Measurements from ENCODE around the gene PRICKLE3. TPM values are rescaled to one million over a fixed set of nuclear protein-coding genes. Genes with fewer than 3 reads are reported as not detected.

The PRICKLE3 gene
- total and polyA plus RNA-seq, 4 donors: 7.6 to 16.3 (median 11.3) TPM

- WGBS, 2 donors: 86 to 94% methylated on average over 16 to 17 of the region's 17 CpGs
- H3K9me3 ChIP-seq (ENCODE audit: control insufficient read depth in 4 of 4, insufficient read depth in 3 of 4, low read length in 3 of 4): peaks cover 0 to 5% (median 1%) of the 10 kb centered on the region in 4 donors
- no peaks in the 10 kb centered on the region for H3K36me3 ChIP-seq (ENCODE audit: control insufficient read depth in 4 of 4, insufficient read depth in 4 of 4, low read length in 4 of 4)
- no peak overlapping the region for H3K4me3 ChIP-seq
- H3K27ac ChIP-seq (ENCODE audit: low read depth in 1 of 2, low read length in 1 of 2): no peak overlapping the region
- no peaks in the 10 kb centered on the region for H3K4me1 ChIP-seq (ENCODE audit: control insufficient read depth in 5 of 5, insufficient read depth in 5 of 5, low read length in 5 of 5)
- no peak overlapping the region for H3K9ac ChIP-seq (ENCODE audit: insufficient read depth in 1 of 2, low read length in 2 of 2)
- TF ChIP-seq, protein P1, sequence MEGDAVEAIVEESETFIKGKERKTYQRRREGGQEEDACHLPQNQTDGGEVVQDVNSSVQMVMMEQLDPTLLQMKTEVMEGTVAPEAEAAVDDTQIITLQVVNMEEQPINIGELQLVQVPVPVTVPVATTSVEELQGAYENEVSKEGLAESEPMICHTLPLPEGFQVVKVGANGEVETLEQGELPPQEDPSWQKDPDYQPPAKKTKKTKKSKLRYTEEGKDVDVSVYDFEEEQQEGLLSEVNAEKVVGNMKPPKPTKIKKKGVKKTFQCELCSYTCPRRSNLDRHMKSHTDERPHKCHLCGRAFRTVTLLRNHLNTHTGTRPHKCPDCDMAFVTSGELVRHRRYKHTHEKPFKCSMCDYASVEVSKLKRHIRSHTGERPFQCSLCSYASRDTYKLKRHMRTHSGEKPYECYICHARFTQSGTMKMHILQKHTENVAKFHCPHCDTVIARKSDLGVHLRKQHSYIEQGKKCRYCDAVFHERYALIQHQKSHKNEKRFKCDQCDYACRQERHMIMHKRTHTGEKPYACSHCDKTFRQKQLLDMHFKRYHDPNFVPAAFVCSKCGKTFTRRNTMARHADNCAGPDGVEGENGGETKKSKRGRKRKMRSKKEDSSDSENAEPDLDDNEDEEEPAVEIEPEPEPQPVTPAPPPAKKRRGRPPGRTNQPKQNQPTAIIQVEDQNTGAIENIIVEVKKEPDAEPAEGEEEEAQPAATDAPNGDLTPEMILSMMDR (IDR thresholded peaks at IDR 0.05; ENCODE audit: control extremely low read depth, extremely low read depth): no peak
- ATAC-seq (ENCODE audit: insufficient read depth, low FRiP score) (no peak), DNase-seq (no peak)
- H3K27me3 ChIP-seq (ENCODE audit: control insufficient read depth in 3 of 3, insufficient read depth in 3 of 3, low read length in 2 of 3): no peaks in the 10 kb centered on the region
These were observed 42.0 kb upstream of the PRICKLE3 start for GRCh38 chrX:49228185-49228584.

- Histone ChIP-seq H3K4me3 (no peak overlapping the region), H3K9me3 (ENCODE audit: control insufficient read depth in 4 of 4, insufficient read depth in 3 of 4, low read length in 3 of 4) (peaks cover 0 to 10% (median 1%) of the 10 kb centered on the region in 4 donors), H3K27me3 (ENCODE audit: control insufficient read depth in 3 of 3, insufficient read depth in 3 of 3, low read length in 2 of 3) (no peaks in the 10 kb centered on the region), H3K36me3 (ENCODE audit: control insufficient read depth in 4 of 4, insufficient read depth in 4 of 4, low read length in 4 of 4) (no peaks in the 10 kb centered on the region), H3K27ac (ENCODE audit: low read depth in 1 of 2, low read length in 1 of 2) (no peak overlapping the region), H3K9ac (ENCODE audit: insufficient read depth in 1 of 2, low read length in 2 of 2) (no peak overlapping the region), H3K4me1 (ENCODE audit: control insufficient read depth in 5 of 5, insufficient read depth in 5 of 5, low read length in 5 of 5) (no peaks in the 10 kb centered on the region)
- no peak for DNase-seq
- no peak for ATAC-seq (ENCODE audit: insufficient read depth, low FRiP score)
- TF ChIP-seq, protein P1 (IDR thresholded peaks at IDR 0.05; ENCODE audit: control extremely low read depth, extremely low read depth): no peak
- WGBS, 2 donors: 78 to 100% methylated on average over 1 to 2 of the region's 2 CpGs
These were observed 41.6 kb upstream of the PRICKLE3 start for GRCh38 chrX:49227726-49228125.

GRCh38 chrX:49226946-49227345, 40.8 kb upstream of the PRICKLE3 start:
- H3K27ac ChIP-seq (ENCODE audit: low read depth in 1 of 2, low read length in 1 of 2): no peak overlapping the region
- no peak overlapping the region for H3K4me3 ChIP-seq
- DNase-seq (no peak), ATAC-seq (ENCODE audit: insufficient read depth, low FRiP score) (no peak)
- H3K9me3 ChIP-seq (ENCODE audit: control insufficient read depth in 4 of 4, insufficient read depth in 3 of 4, low read length in 3 of 4): peaks cover 0 to 10% (median 1%) of the 10 kb centered on the region in 4 donors
- no peak overlapping the region for H3K9ac ChIP-seq (ENCODE audit: insufficient read depth in 1 of 2, low read length in 2 of 2)
- no peaks in the 10 kb centered on the region for H3K4me1 ChIP-seq (ENCODE audit: control insufficient read depth in 5 of 5, insufficient read depth in 5 of 5, low read length in 5 of 5)
- no peaks in the 10 kb centered on the region for H3K36me3 ChIP-seq (ENCODE audit: control insufficient read depth in 4 of 4, insufficient read depth in 4 of 4, low read length in 4 of 4)
- H3K27me3 ChIP-seq (ENCODE audit: control insufficient read depth in 3 of 3, insufficient read depth in 3 of 3, low read length in 2 of 3): no peaks in the 10 kb centered on the region
- TF ChIP-seq, protein P1 (IDR thresholded peaks at IDR 0.05; ENCODE audit: control extremely low read depth, extremely low read depth): no peak
- 89 to 98% methylated on average over 9 of the region's 9 CpGs for WGBS, 2 donors

DNA sequence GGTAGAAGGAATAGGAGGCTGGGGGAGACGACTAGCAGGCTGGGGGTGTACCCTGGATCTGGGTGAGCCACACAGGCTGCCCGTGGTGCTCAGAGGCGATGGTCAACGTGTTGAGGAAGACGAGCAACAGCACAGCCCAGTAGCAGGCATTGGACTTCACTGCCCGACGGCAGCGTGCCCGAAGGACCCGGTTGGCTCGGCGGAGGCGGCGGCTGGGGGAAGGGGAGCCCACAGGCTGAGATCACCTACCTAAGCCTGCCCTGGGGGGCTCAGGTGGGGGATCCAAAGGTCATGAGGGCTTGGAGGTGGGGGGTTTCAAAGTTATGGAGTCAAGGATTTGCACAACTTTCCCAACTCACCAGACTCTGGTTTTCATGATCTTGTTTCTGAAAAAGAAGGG, 39.7 kb upstream of the PRICKLE3 start:
- Histone ChIP-seq H3K27ac (ENCODE audit: low read depth in 1 of 2, low read length in 1 of 2) (no peak overlapping the region), H3K9me3 (ENCODE audit: control insufficient read depth in 4 of 4, insufficient read depth in 3 of 4, low read length in 3 of 4) (peaks cover 0 to 10% (median 1%) of the 10 kb centered on the region in 4 donors), H3K27me3 (ENCODE audit: control insufficient read depth in 3 of 3, insufficient read depth in 3 of 3, low read length in 2 of 3) (no peaks in the 10 kb centered on the region), H3K4me3 (no peak overlapping the region), H3K36me3 (ENCODE audit: control insufficient read depth in 4 of 4, insufficient read depth in 4 of 4, low read length in 4 of 4) (no peaks in the 10 kb centered on the region), H3K4me1 (ENCODE audit: control insufficient read depth in 5 of 5, insufficient read depth in 5 of 5, low read length in 5 of 5) (no peaks in the 10 kb centered on the region), H3K9ac (ENCODE audit: insufficient read depth in 1 of 2, low read length in 2 of 2) (no peak overlapping the region)
- TF ChIP-seq, protein P1 (IDR thresholded peaks at IDR 0.05; ENCODE audit: control extremely low read depth, extremely low read depth): no peak
- DNase-seq (no peak), ATAC-seq (ENCODE audit: insufficient read depth, low FRiP score) (no peak)
- 71 to 78% methylated on average over 14 of the region's 14 CpGs for WGBS, 2 donors

Data from lung (tissue), 12 donors.